MG63 (cell line): ENCODE measurements around the gene AHDC1. TPM values are rescaled to one million over a fixed set of nuclear protein-coding genes. Genes with fewer than 3 reads are reported as not detected.

Source experiments
- DNase-seq: peaks from one replicate; pipeline ENCODE4 v3.0.0-alpha.2; 2020
- H3K27me3 ChIP-seq: fragments of 250-450 bp; sonication (Bioruptor Pico); 2 replicates; pipeline ENCODE4 v1.5.1; 2020; ENCODE audit warnings: mild to moderate bottlenecking, moderate library complexity
- H3K36me3 ChIP-seq: fragments of 250-450 bp; sonication (Bioruptor Pico); 2 replicates; pipeline ENCODE4 v1.5.1; 2020; ENCODE audit warnings: mild to moderate bottlenecking, moderate library complexity
- H3K4me3 ChIP-seq: fragments of 250-450 bp; sonication (Bioruptor Pico); 2 replicates; pipeline ENCODE4 v1.5.1; 2020; ENCODE audit warnings: mild to moderate bottlenecking, moderate library complexity
- H3K9me3 ChIP-seq: fragments of 250-450 bp; sonication (Bioruptor Pico); 2 replicates; pipeline ENCODE4 v1.5.1; 2020; ENCODE audit warnings: mild to moderate bottlenecking, moderate library complexity
- total RNA-seq: library from RNA; depleted of rRNA; stranded (reverse); fragments of >200 nt; shearing (Covaris generic); gene quantifications from 2 replicates; pipeline ENCODE4 v1.2.3, GENCODE V29; 2014; ENCODE audit warnings: low replicate concordance; rRNA removed

Gene AHDC1
- total RNA-seq, 1 experiment from 2014 or later: 10.4 TPM

DNA sequence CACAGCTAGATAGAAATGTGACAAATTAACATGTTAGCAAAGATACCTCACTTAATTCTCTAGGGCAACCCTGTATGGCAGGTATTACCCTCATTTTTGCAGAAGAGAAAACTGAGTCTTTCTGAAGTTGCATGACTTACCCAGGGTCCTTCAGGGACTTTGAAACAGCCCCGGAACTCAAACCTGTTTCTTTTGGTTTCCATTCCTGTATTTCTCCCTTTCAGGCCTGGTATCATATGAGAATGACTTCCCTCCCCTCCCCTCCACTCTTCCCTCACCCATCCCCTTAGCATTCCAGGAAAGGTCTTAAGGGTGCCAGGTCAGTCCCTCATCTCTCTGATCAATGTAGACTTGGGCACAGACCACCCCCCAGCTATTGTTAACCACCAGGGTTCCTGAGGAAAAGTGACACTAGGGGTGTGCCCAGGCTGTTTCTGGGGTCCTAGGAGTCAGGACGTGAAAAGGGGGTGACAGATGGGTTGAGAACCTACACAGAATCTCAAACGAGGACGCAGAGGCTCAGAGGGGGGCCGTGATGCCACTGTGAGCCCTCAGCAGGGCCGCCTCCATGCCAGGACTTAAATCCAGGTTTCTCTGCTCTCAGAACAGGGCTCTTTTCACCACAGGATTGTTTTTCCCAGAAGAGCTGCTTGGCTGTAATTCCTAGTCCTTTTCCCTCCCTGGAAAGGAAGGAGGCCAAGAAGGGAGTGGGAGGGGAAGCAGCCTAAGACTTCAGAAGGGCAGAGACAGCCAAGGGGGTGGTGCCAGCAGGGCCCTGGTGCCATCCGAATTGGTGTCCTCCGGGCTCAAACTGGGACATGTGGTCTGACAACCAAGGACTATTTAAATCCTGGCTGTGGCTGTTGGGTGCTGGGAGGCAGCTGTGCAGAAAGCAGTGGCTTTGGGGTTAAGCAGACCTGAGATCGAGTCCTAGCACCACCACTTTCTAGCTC is 111.9 kb downstream of the AHDC1 start:
- Histone ChIP-seq H3K36me3 (no peaks in the 10 kb centered on the region; the same call in 1 of the 2 replicates), H3K9me3 (no peaks in the 10 kb centered on the region), H3K4me3 (no peak overlapping the region), H3K27me3 (no peaks in the 10 kb centered on the region)
- DNase-seq: peak; percentile 77

GRCh38 chr1:27489973-27490741 is 113.8 kb downstream of the AHDC1 start, which contains the start of gene WASF2:
WASF2 (minus strand) TSS chr1:27490167; CDS start chr1:27428890, 61,277 bp downstream.
- Histone ChIP-seq H3K9me3 (no peaks in the 10 kb centered on the region), H3K36me3 (peaks cover 8% of the 10 kb centered on the region), H3K4me3 (peak within 1 kb of the TSS; percentile 91), H3K27me3 (no peaks in the 10 kb centered on the region)
- peak; percentile 95 for DNase-seq

- Histone ChIP-seq H3K36me3 (peaks cover 8% of the 10 kb centered on the region), H3K4me3 (peak overlapping the region; percentile 91), H3K9me3 (no peaks in the 10 kb centered on the region), H3K27me3 (no peaks in the 10 kb centered on the region)
- peak; percentile 38 for DNase-seq
Measured at GRCh38 chr1:27489501-27489972, 114.4 kb downstream of the AHDC1 start.

GRCh38 chr1:27487966-27488884 is 115.7 kb downstream of the AHDC1 start:
- Histone ChIP-seq H3K36me3 (peaks cover 13% of the 10 kb centered on the region), H3K4me3 (peak overlapping the region; percentile 91), H3K27me3 (no peaks in the 10 kb centered on the region), H3K9me3 (no peaks in the 10 kb centered on the region)
- DNase-seq: no peak

DNA sequence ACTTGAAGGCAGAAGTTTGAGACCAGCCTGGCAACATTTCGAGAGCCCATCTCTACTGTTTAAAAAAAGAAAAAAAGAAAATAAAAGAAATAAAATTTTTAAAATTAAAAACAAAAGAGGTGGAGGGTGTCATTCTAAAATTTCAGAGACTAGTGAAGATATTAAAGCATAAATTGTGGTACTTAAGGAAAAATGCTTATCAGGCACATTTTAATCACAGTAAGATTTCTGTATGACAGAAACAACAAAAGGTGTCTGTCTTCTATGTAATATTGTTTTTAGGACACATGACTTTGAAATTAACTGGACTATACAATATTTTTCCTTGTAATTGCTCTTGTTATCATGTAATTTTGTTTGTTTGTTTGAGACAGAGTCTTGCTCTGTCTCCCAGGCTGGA is 118.6 kb downstream of the AHDC1 start:
- no peak for DNase-seq
- Histone ChIP-seq H3K9me3 (no peaks in the 10 kb centered on the region), H3K36me3 (peaks cover 20% of the 10 kb centered on the region), H3K4me3 (no peak overlapping the region), H3K27me3 (no peaks in the 10 kb centered on the region)

Other genes starting within 250 kb of the AHDC1 start
- 11.5 and 26.9 TPM in 2 replicates for gene MAP3K6, start 237.2 kb downstream of the AHDC1 start, total RNA-seq
- not detected in 2 replicates for gene FCN3, start 229.3 kb downstream of the AHDC1 start, total RNA-seq
- not detected in 2 replicates for gene CD164L2, start 220.8 kb downstream of the AHDC1 start, total RNA-seq
- gene GPR3, start 211.5 kb downstream of the AHDC1 start, total RNA-seq: not detected in 2 replicates
- 13.9 and 15.5 TPM in 2 replicates for gene WASF2, start 114.0 kb downstream of the AHDC1 start, total RNA-seq
- gene FGR, start 31.0 kb upstream of the AHDC1 start, total RNA-seq: not detected in 2 replicates
- 62.2 and 66.0 TPM in 2 replicates for gene IFI6, start 68.0 kb upstream of the AHDC1 start, total RNA-seq
- 12.0 and 12.1 TPM in 2 replicates for gene FAM76A, start 121.8 kb upstream of the AHDC1 start, total RNA-seq
- gene STX12, start 169.1 kb upstream of the AHDC1 start, total RNA-seq: 18.9 and 24.0 TPM in 2 replicates
- 68.6 and 72.5 TPM in 2 replicates for gene PPP1R8, start 226.6 kb upstream of the AHDC1 start, total RNA-seq